Measurements from ENCODE around the gene MPZL1. TPM values are rescaled to one million over a fixed set of nuclear protein-coding genes. Genes with fewer than 3 reads are reported as not detected.

MPZL1 gene
- total RNA-seq, 1 experiment from 2014 or later: 52.9 TPM

DNA sequence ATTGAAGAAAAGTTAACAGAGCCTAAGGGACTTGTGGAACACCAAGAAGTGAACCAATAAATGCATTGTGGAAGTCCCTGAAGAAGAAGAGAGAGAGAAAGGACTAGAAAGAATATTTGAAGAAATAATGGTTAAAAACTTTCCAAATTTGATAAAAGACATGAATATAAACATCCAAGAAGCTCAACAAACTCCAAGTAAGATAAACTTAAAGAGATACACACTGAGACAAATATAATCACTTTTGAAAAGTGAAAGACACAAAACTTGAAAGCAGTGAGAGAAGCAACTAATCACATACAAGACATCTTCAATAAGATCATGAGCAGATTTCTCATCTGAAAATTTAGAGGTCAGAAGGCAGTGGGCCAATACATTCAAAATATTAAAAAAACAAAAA lies 91.2 kb downstream of the MPZL1 start:
- Histone ChIP-seq H3K79me2 (ENCODE audit: insufficient read depth, low read length) (no peaks in the 10 kb centered on the region), H3K9ac (ENCODE audit: low read length) (no peak overlapping the region), H3K4me3 (replicated peaks in 1 of 2; ENCODE audit: low read depth in 1 of 2, low read length in 2 of 2) (no peak overlapping the region), H3K36me3 (ENCODE audit: control insufficient read depth in 1 of 2, insufficient read depth in 2 of 2, low read length in 2 of 2) (no peaks in the 10 kb centered on the region), H2AFZ (ENCODE audit: low read depth, low read length, poor library complexity, severe bottlenecking) (no peak overlapping the region), H3K4me2 (ENCODE audit: low read length) (no peak overlapping the region), H3K27me3 (ENCODE audit: insufficient read depth, low read length) (no peaks in the 10 kb centered on the region), H3K4me1 (ENCODE audit: control insufficient read depth in 1 of 2, insufficient read depth in 2 of 2, low read length in 2 of 2) (no peaks in the 10 kb centered on the region), H3K9me2 (ENCODE audit: insufficient read depth) (no peaks in the 10 kb centered on the region), H3K9me3 (ENCODE audit: control insufficient read depth in 1 of 2, insufficient read depth in 1 of 2, low read depth in 1 of 2, low read length in 2 of 2) (no peaks in the 10 kb centered on the region), H3K27ac (ENCODE audit: low read depth, low read length) (no peak overlapping the region), H4K20me1 (ENCODE audit: insufficient read depth) (no peaks in the 10 kb centered on the region)
- RAD21 ChIA-PET (ENCODE audit: low non-redundant PET in 1 of 2, low total read pairs in 2 of 2, uncharacterized antibody in 2 of 2, unreplicated experiment in 2 of 2): no interaction called here
- POLR2A ChIA-PET: no interaction called here
- CTCF ChIA-PET: interaction anchor here (0.6 kb wide), 1 partner anchor 9 kb away, joined by 3 read pairs; no protein-coding TSS in a partner anchor
- ATAC-seq (no peak), DNase-seq (ENCODE audit: low read depth, low spot score) (no peak)
- no peak for TF ChIP-seq CBX3 (IDR thresholded peaks at IDR 0.05; ENCODE audit: low read depth)
- no peak for TF ChIP-seq CTCF (IDR thresholded peaks at IDR 0.05 in 2 of 3, conservative IDR thresholded peaks at IDR 0.05 in 1 of 3; ENCODE audit: borderline replicate concordance in 1 of 3, insufficient read depth in 1 of 3, low read depth in 2 of 3, low read length in 2 of 3)
- no peak for TF ChIP-seq POLR2A (IDR thresholded peaks at IDR 0.05; ENCODE audit: borderline replicate concordance, extremely low read depth, insufficient read depth, insufficient read length)
- TF ChIP-seq EZH2phosphoT487 (IDR thresholded peaks at IDR 0.05; ENCODE audit: borderline replicate concordance): no peak
- TF ChIP-seq EGR1 (IDR thresholded peaks at IDR 0.05; ENCODE audit: low read depth): no peak
- TF ChIP-seq SRF (IDR thresholded peaks at IDR 0.05; ENCODE audit: low read depth): no peak
- TF ChIP-seq ZFX (IDR thresholded peaks at IDR 0.05): no peak
- TF ChIP-seq ELF1 (IDR thresholded peaks at IDR 0.05; ENCODE audit: borderline replicate concordance, low read depth): no peak
- TF ChIP-seq TCF7L2 (IDR thresholded peaks at IDR 0.05; ENCODE audit: borderline replicate concordance, extremely low read depth, insufficient read depth, insufficient read length): no peak
- TF ChIP-seq SIN3A (IDR thresholded peaks at IDR 0.05; ENCODE audit: low read depth): no peak
- TF ChIP-seq ZNF274 (IDR thresholded peaks at IDR 0.05; ENCODE audit: low read depth, low read length): no peak
- no peak for TF ChIP-seq ZBTB33 (IDR thresholded peaks at IDR 0.05; ENCODE audit: extremely low read depth, insufficient replicate concordance, low read length)
- no peak for TF ChIP-seq FOSL1 (IDR thresholded peaks at IDR 0.05; ENCODE audit: low read depth)
- TF ChIP-seq, protein P1, sequence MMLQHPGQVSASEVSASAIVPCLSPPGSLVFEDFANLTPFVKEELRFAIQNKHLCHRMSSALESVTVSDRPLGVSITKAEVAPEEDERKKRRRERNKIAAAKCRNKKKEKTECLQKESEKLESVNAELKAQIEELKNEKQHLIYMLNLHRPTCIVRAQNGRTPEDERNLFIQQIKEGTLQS (IDR thresholded peaks at IDR 0.05): no peak
- TF ChIP-seq POLR2AphosphoS5 (IDR thresholded peaks at IDR 0.05; ENCODE audit: low read depth, low read length): no peak
- no peak for TF ChIP-seq JUND (IDR thresholded peaks at IDR 0.05)
- no peak for TF ChIP-seq CEBPB (IDR thresholded peaks at IDR 0.05; ENCODE audit: low read depth)
- BruUV-seq (replicated peaks): no TSS peak
- intact Hi-C loops (cut with micrococcal nuclease): no loop called here
